K562 (cell line): ENCODE measurements around the gene ENO2. TPM values are rescaled to one million over a fixed set of nuclear protein-coding genes. Genes with fewer than 3 reads are reported as not detected.
A peak's percentile ranks its signal among the peaks of the same experiment; 100 is the strongest.

Experiments
- BRF2 ChIP-seq: IDR thresholded peaks from 3 replicates; pipeline ENCODE4 v1.6.1; 2011; ENCODE audit warnings: borderline replicate concordance, mild to moderate bottlenecking; ENCODE audit not compliant: insufficient read length, insufficient read depth
- HBP1 ChIP-seq: fragments of 450-650 bp; formaldehyde crosslinking; IDR thresholded peaks from 2 replicates; pipeline ENCODE4 v1.4.0; 2022; ENCODE audit warnings: missing genetic modification characterization
- HSF4 ChIP-seq: fragments of 250-450 bp; sonication (Bioruptor Pico); IDR thresholded peaks from 2 replicates; pipeline ENCODE4 v2.1.2; 2022; ENCODE audit warnings: mild to moderate bottlenecking, moderate library complexity, borderline replicate concordance
- KLF16 ChIP-seq: IDR thresholded peaks from 2 replicates; pipeline ENCODE4 v1.6.1; 2016; ENCODE audit warnings: antibody characterized with exemption
- MNT ChIP-seq, 2 experiments: fragments of 450-650 bp; conservative IDR thresholded peaks; 2 replicates each; pipeline ENCODE4 v1.6.1; 2017; ENCODE audit warnings: mild to moderate bottlenecking in 2 of 2, moderate library complexity in 2 of 2
- NCOA4 ChIP-seq: fragments of 450-650 bp; IDR thresholded peaks from 2 replicates; pipeline ENCODE4 v1.6.1; 2018; ENCODE audit warnings: mild to moderate bottlenecking; ENCODE audit not compliant: partially characterized antibody
- PML ChIP-seq: IDR thresholded peaks from 2 replicates; pipeline ENCODE4 v1.6.1; 2012; ENCODE audit warnings: low read length, inconsistent platforms
- SETDB1 ChIP-seq: IDR thresholded peaks from one replicate; pipeline ENCODE4 v1.6.1; 2012; ENCODE audit warnings: low read length, control low read depth, inconsistent platforms
- SP2 ChIP-seq: IDR thresholded peaks from 2 replicates; pipeline ENCODE4 v1.6.1; 2011; ENCODE audit warnings: mild to moderate bottlenecking, low read depth, low read length, moderate library complexity; ENCODE audit not compliant: poor library complexity, severe bottlenecking; ENCODE audit errors: extremely low read depth
- TCF3 ChIP-seq: sonication (generic); formaldehyde crosslinking; IDR thresholded peaks from 2 replicates; pipeline ENCODE4 v1.4.0; 2020; ENCODE audit warnings: mild to moderate bottlenecking, missing genetic modification reagents
- TCF7 ChIP-seq: sonication (generic); IDR thresholded peaks from 2 replicates; pipeline ENCODE4 v1.6.1; 2016; ENCODE audit warnings: antibody characterized with exemption, borderline replicate concordance
- TOE1 ChIP-seq, 2 experiments: fragments of 450-650 bp in 1 of 2; sonication (generic) in 1 of 2; formaldehyde crosslinking in 1 of 2; IDR thresholded peaks; 2 replicates each; pipeline versions ENCODE4 v1.7.1 to v1.8.0; 2016 to 2022; ENCODE audit warnings: borderline replicate concordance in 2 of 2, mild to moderate bottlenecking in 2 of 2, antibody characterized with exemption in 1 of 2, inconsistent platforms in 1 of 2, low read depth in 1 of 2, missing genetic modification reagents in 1 of 2, moderate library complexity in 1 of 2
- TRIM28 ChIP-seq: fragments of 450-650 bp; IDR thresholded peaks from 2 replicates; pipeline ENCODE4 v1.6.1; 2017
- XRCC4 ChIP-seq: IDR thresholded peaks from one replicate; pipeline ENCODE4 v1.6.1; 2011; ENCODE audit not compliant: insufficient read depth, insufficient read length; ENCODE audit errors: extremely low read depth
- ZFP30 ChIP-seq: fragments of 250-450 bp; sonication (Bioruptor Pico); IDR thresholded peaks from 2 replicates; pipeline ENCODE4 v1.8.0; 2022; ENCODE audit warnings: moderate library complexity, mild to moderate bottlenecking, inconsistent platforms, borderline replicate concordance
- ZMIZ1 ChIP-seq, 2 experiments: fragments of 150-350 bp in 1 of 2; IDR thresholded peaks; 2 replicates each; pipeline ENCODE4 v1.6.1; 2012 to 2016; ENCODE audit warnings: low read depth in 2 of 2, low read length in 2 of 2, mild to moderate bottlenecking in 1 of 2, moderate library complexity in 1 of 2
- ZNF740 ChIP-seq, 3 experiments: fragments of 200-800 bp in 1 of 3; sonication (Bioruptor generic) in 1 of 3; sonication (generic) in 1 of 3; formaldehyde crosslinking in 1 of 3; IDR thresholded peaks; 2 replicates each; pipeline versions ENCODE4 v1.6.1 to v1.8.0; 2016 to 2022; ENCODE audit warnings: mild to moderate bottlenecking in 2 of 3, missing compliant biosample characterization in 2 of 3, missing genetic modification characterization in 2 of 3, missing genetic modification reagents in 1 of 3
- polyA plus RNA-seq, 8 experiments: library from polyadenylated mRNA; depleted of rRNA in 4 of 8; stranded (reverse) in 5 of 8; unstranded in 3 of 8; fragments of >200 nt; fragmentation: Nextera tagmentation in 2 of 8; fragmentation: Illumina TruSeq in 1 of 8; extraction: Ambion mirVana in 2 of 8; extraction: Trizol in 1 of 8; gene quantifications; 2 replicates each; pipeline versions ENCODE4 v1.2.1 to v1.2.3, GENCODE V29; 2011 to 2014; ENCODE audit warnings: inconsistent platforms in 1 of 8, missing spikeins in 1 of 8
- total RNA-seq, 7 experiments: library from RNA; depleted of rRNA in 6 of 7; stranded (reverse); fragments of >200 nt in 6 of 7; fragmentation: Illumina TruSeq in 2 of 7; extraction: Trizol in 2 of 7; gene quantifications; 2 replicates each; pipeline versions ENCODE4 v1.2.1 to v1.2.3, GENCODE V29; 2011 to 2021; ENCODE audit warnings: low replicate concordance in 1 of 7

ENO2 gene
- total and polyA plus RNA-seq, 9 of the 15 experiments (the other 6 are each of a cell fraction or from before 2014, with no cell fraction given) = 10.9 to 43.3 (median 21.0) TPM

GRCh38 chr12:6927379-6928021 lies 13.1 kb downstream of the ENO2 start, which contains the start of gene ATN1 (continued):
- TF ChIP-seq MNT (conservative IDR thresholded peaks at IDR 0.05) (peak in 1 of 2 experiments; percentile 50; a peak in 2 of 4 replicates), NCOA4 (no peak), TCF7 (no peak), KLF16 (no peak), TCF3 (CRISPR knock-in tag) (no peak), ZNF740 (CRISPR knock-in tag; IDR thresholded peaks at IDR 0.05) (no peak), ZNF740 (tag; IDR thresholded peaks at IDR 0.05) (peak in 1 of 2 experiments; percentile 56; a peak in 2 of 4 replicates), TOE1 (IDR thresholded peaks at IDR 0.05; ENCODE audit: borderline replicate concordance) (peak; percentile 48; the same call in 1 of the 2 replicates), TOE1 (CRISPR knock-in tag; IDR thresholded peaks at IDR 0.05; ENCODE audit: borderline replicate concordance, low read depth) (no peak), PML (no peak), BRF2 (no peak), HBP1 (CRISPR knock-in tag) (0 out of 2 replicates have a peak, but pooled peaks have one; percentile 45), HSF4 (no peak), XRCC4 (no peak), TRIM28 (no peak), SP2 (no peak), ZMIZ1 (IDR thresholded peaks at IDR 0.05; ENCODE audit: low read depth in 2 of 2, low read length in 2 of 2) (0 out of 4 replicates have a peak, but pooled peaks of 1 of the 2 experiments have one; percentile 30), ZFP30 (CRISPR knock-in tag) (no peak), SETDB1 (no peak)
